HepG2 (cell line): ENCODE measurements around the gene RALBP1. TPM values are rescaled to one million over a fixed set of nuclear protein-coding genes. Genes with fewer than 3 reads are reported as not detected.

Experiments
- ATAC-seq: fragments of 200-7000 bp; cut with Tn5 transposase; 3 replicates; pipeline ENCODE4 v1.9.1; 2020; ENCODE audit warnings: mild to moderate bottlenecking, moderate library complexity
- BruUV-seq: library from RNA; stranded (reverse); fragments of 400-500 nt; replicated peaks from 2 replicates; lab custom pipeline; 2021; lab: Mats Ljungman, UMichigan
- CTCF ChIA-PET: fragments of 300-600 bp; formaldehyde crosslinking; extraction: SDS; loops from one replicate; lab custom pipeline; 2021; ENCODE audit warnings: low total read pairs, inconsistent platforms, low intra/inter-chr PET ratio; lab: Yijun Ruan, JAX
- POLR2A ChIA-PET: fragments of 350-600 bp; sonication (Branson Sonifier 250); formaldehyde crosslinking; loops from one replicate; lab custom pipeline; 2020; ENCODE audit warnings: antibody characterized with exemption, inconsistent platforms; lab: Yijun Ruan, JAX
- DNase-seq: peaks from one replicate; pipeline ENCODE4 v3.0.0-alpha.2; 2015; ENCODE audit warnings: low spot score
- FAIRE-seq: peaks from 3 replicates; lab custom pipeline; 2011; peaks lifted over from hg19 to GRCh38; lab: Jason Lieb, UNC
- H2AFZ ChIP-seq: one replicate; pipeline ENCODE4 v1.6.1; 2011; ENCODE audit warnings: low read length, inconsistent platforms
- H3K27ac ChIP-seq: fragments of 300-600 bp; 3 replicates; pipeline ENCODE4 v1.8.0; 2011; ENCODE audit warnings: mixed run types, mild to moderate bottlenecking, mixed read lengths, low read length, inconsistent platforms; ENCODE audit not compliant: insufficient read depth; ENCODE audit errors: extremely low read length
- H3K27me3 ChIP-seq, 2 experiments: fragments of 200-600 bp in 1 of 2; 2 replicates in 1 of 2; 3 replicates in 1 of 2; pipeline versions ENCODE4 v1.6.0 to v1.8.0; 2011; ENCODE audit warnings: low read length in 2 of 2, mild to moderate bottlenecking in 2 of 2, moderate library complexity in 2 of 2, inconsistent platforms in 1 of 2; ENCODE audit not compliant: insufficient read depth in 2 of 2, control insufficient read depth in 1 of 2
- H3K36me3 ChIP-seq, 2 experiments: fragments of 200-600 bp in 1 of 2; replicated peaks in 1 of 2; 2 replicates in 1 of 2; 3 replicates in 1 of 2; pipeline versions ENCODE4 v1.5.1 to v1.8.0; 2011; ENCODE audit warnings: low read length in 2 of 2, inconsistent platforms in 1 of 2; ENCODE audit not compliant: insufficient read depth in 2 of 2, control insufficient read depth in 1 of 2
- H3K4me1 ChIP-seq: 2 replicates; pipeline ENCODE4 v1.5.1; 2012; ENCODE audit warnings: low read length, inconsistent platforms; ENCODE audit not compliant: insufficient read depth
- H3K4me2 ChIP-seq: 2 replicates; pipeline ENCODE4 v1.6.0; 2011; ENCODE audit warnings: low read depth, low read length, inconsistent platforms
- H3K4me3 ChIP-seq, 3 experiments: fragments of 200-600 bp in 1 of 3; sonication (generic), shearing (Covaris generic) in 1 of 3; replicated peaks in 1 of 3; 2 replicates each; pipeline ENCODE4 v1.5.1; 2011 to 2016; ENCODE audit warnings: low read length in 3 of 3, inconsistent platforms in 2 of 3, low read depth in 2 of 3, mild to moderate bottlenecking in 2 of 3, control low read depth in 1 of 3, mixed read lengths in 1 of 3; ENCODE audit not compliant: insufficient read depth in 1 of 3
- H3K79me2 ChIP-seq: one replicate; pipeline ENCODE4 v1.6.1; 2011; ENCODE audit warnings: low read length, inconsistent platforms; ENCODE audit not compliant: insufficient read depth
- H3K9ac ChIP-seq: 2 replicates; pipeline ENCODE4 v1.6.0; 2011; ENCODE audit warnings: mild to moderate bottlenecking, low read depth, low read length, inconsistent platforms; ENCODE audit not compliant: insufficient read depth
- H3K9me3 ChIP-seq: 2 replicates; pipeline ENCODE4 v1.5.1; 2012; ENCODE audit warnings: mild to moderate bottlenecking, low read length
- H4K20me1 ChIP-seq: 2 replicates; pipeline ENCODE4 v1.6.0; 2011; ENCODE audit warnings: inconsistent platforms, mild to moderate bottlenecking, low read length, moderate library complexity; ENCODE audit not compliant: insufficient read depth
- ARNT2 ChIP-seq: sonication (generic); formaldehyde crosslinking; IDR thresholded peaks from 2 replicates; pipeline ENCODE4 v1.8.0; 2022; ENCODE audit warnings: mild to moderate bottlenecking, low read depth, missing genetic modification reagents, moderate library complexity
- GABPB1 ChIP-seq: IDR thresholded peaks from 2 replicates; pipeline ENCODE4 v1.6.1; 2016; ENCODE audit warnings: mild to moderate bottlenecking, missing genetic modification reagents, moderate library complexity, missing compliant biosample characterization
- KLF9 ChIP-seq: IDR thresholded peaks from 2 replicates; pipeline ENCODE4 v1.6.1; 2016; ENCODE audit warnings: low read depth
- MED13 ChIP-seq: sonication (generic); formaldehyde crosslinking; IDR thresholded peaks from 2 replicates; pipeline ENCODE4 v1.5.0; 2020; ENCODE audit warnings: missing genetic modification reagents
- NFYC ChIP-seq: IDR thresholded peaks from 2 replicates; pipeline ENCODE4 v1.6.1; 2016; ENCODE audit warnings: missing genetic modification reagents, missing compliant biosample characterization
- NR3C1 ChIP-seq: sonication (generic); formaldehyde crosslinking; IDR thresholded peaks from 2 replicates; pipeline ENCODE4 v1.4.0; 2020; ENCODE audit warnings: missing genetic modification reagents
- PCBP1 ChIP-seq: fragments of 200-400 bp; formaldehyde crosslinking; IDR thresholded peaks from 2 replicates; pipeline ENCODE4 v1.6.1; 2017; ENCODE audit warnings: mild to moderate bottlenecking, low read depth, low read length, borderline replicate concordance
- PCBP2 ChIP-seq: fragments of 200-400 bp; formaldehyde crosslinking; optimal IDR thresholded peaks from 2 replicates; pipeline ENCODE3; 2018; ENCODE audit warnings: low read length, low read depth; ENCODE audit not compliant: poor library complexity, severe bottlenecking
- PHF21A ChIP-seq: sonication (generic); formaldehyde crosslinking; IDR thresholded peaks from 2 replicates; pipeline ENCODE4 v1.5.0; 2020; ENCODE audit warnings: mild to moderate bottlenecking, missing genetic modification reagents
- STAT5B ChIP-seq: sonication (generic); formaldehyde crosslinking; IDR thresholded peaks from 2 replicates; pipeline ENCODE4 v1.4.0; 2020; ENCODE audit warnings: missing genetic modification reagents
- TCF12 ChIP-seq, 2 experiments: fragments of 450-650 bp in 1 of 2; sonication (generic) in 1 of 2; formaldehyde crosslinking in 1 of 2; IDR thresholded peaks; 2 replicates each; pipeline versions ENCODE4 v1.6.1 to v1.8.0; 2017 to 2022; ENCODE audit warnings: antibody characterized with exemption in 1 of 2, mild to moderate bottlenecking in 1 of 2, missing genetic modification reagents in 1 of 2, moderate library complexity in 1 of 2
- THRA ChIP-seq: sonication (generic); formaldehyde crosslinking; IDR thresholded peaks from 2 replicates; pipeline ENCODE4 v1.4.0; 2020; ENCODE audit warnings: missing genetic modification reagents, borderline replicate concordance
- ZNF557 ChIP-seq: sonication (generic); formaldehyde crosslinking; IDR thresholded peaks from 2 replicates; pipeline ENCODE4 v1.4.0; 2020; ENCODE audit warnings: missing genetic modification reagents
- ZNF567 ChIP-seq: sonication (generic); formaldehyde crosslinking; IDR thresholded peaks from 2 replicates; pipeline ENCODE4 v1.8.1; 2023; ENCODE audit warnings: mild to moderate bottlenecking, missing genetic modification reagents, borderline replicate concordance
- ZNF687 ChIP-seq: sonication (generic); formaldehyde crosslinking; IDR thresholded peaks from 2 replicates; pipeline ENCODE4 v1.5.1; 2020; ENCODE audit warnings: mild to moderate bottlenecking, missing genetic modification reagents, moderate library complexity
- ZNF891 ChIP-seq: sonication (generic); formaldehyde crosslinking; IDR thresholded peaks from 2 replicates; pipeline ENCODE4 v1.5.0; 2020; ENCODE audit warnings: mild to moderate bottlenecking, missing genetic modification reagents
- WGBS: methylation state at CpG from one replicate; pipeline ENCODE4 v1.1.6; 2017; ENCODE audit warnings: low lambda C conversion rate; 5-methylcytosine and 5-hydroxymethylcytosine counted together
- in situ Hi-C: cut with HindIII; loops from 2 replicates; pipeline ENCODE4 v1.10.0; 2017; ENCODE audit warnings: low pct_unique_long_range_greater_than_20kb; ENCODE audit not compliant: extremely low pct_ligation_motif_present
- intact Hi-C: fragments of 100-400 bp; cut with micrococcal nuclease; formaldehyde crosslinking; loops from one replicate; pipeline ENCODE4 v1.10.0; 2022; ENCODE audit not compliant: unreplicated experiment
- polyA plus RNA-seq, 8 experiments: library from polyadenylated mRNA; depleted of rRNA in 3 of 8; stranded (reverse) in 7 of 8; unstranded in 1 of 8; fragments of >200 nt; fragmentation: Illumina TruSeq in 4 of 8; extraction: Trizol in 4 of 8; gene quantifications; 2 replicates each; pipeline versions ENCODE4 v1.2.1 to v1.2.3, GENCODE V29; 2011 to 2016; ENCODE audit warnings: low read depth in 4 of 8, missing spikeins in 1 of 8, mixed read lengths in 1 of 8; ENCODE audit not compliant: insufficient read depth in 1 of 8
- total RNA-seq, 5 experiments: library from RNA; depleted of rRNA; stranded (reverse); fragments of >200 nt; fragmentation: Illumina TruSeq; extraction: Trizol; gene quantifications; 2 replicates each; pipeline ENCODE4 v1.2.3, GENCODE V29; 2016; ENCODE audit warnings: low read depth in 1 of 5
- TF ChIP-seq, protein P1 (sequence below): sonication (generic); formaldehyde crosslinking; conservative IDR thresholded peaks from 2 replicates; pipeline ENCODE4 v1.4.0; 2020; ENCODE audit warnings: mild to moderate bottlenecking, missing genetic modification reagents, moderate library complexity

RALBP1 gene
- total and polyA plus RNA-seq, 2 of the 13 experiments (the other 11 are each of a cell fraction or from before 2014, with no cell fraction given) = 24.5 to 33.1 TPM

DNA sequence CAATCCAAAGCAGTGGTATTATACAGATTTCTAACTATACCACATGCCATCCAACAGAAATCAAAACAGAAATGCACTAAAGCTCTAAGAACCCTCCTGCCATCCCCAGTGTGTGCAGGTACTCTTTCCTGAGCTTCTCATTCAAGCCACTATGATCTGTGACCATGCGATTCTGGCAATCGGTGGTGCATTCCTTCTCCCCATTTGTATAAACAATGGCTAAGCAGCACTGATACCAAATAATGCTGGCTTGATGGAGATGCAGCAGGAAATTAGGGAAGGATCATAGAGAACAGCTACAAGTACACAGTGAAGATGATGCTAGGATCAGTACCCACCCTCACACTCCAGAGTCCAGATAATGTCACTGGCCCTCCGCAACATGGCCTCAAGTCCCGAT lies 87.3 kb downstream of the RALBP1 start:
- Histone ChIP-seq H3K79me2 (no peaks in the 10 kb centered on the region), H3K4me1 (peaks cover 19% of the 10 kb centered on the region), H3K36me3 (peaks cover 7 to 60% of the 10 kb centered on the region in 2 experiments; a peak in 4 of 5 replicates), H3K9me3 (no peaks in the 10 kb centered on the region), H3K4me2 (no peak overlapping the region), H3K27me3 (no peaks in the 10 kb centered on the region), H2AFZ (no peak overlapping the region), H3K9ac (no peak overlapping the region), H3K27ac (no peak overlapping the region), H4K20me1 (no peaks in the 10 kb centered on the region), H3K4me3 (no peak overlapping the region)
- in situ Hi-C loops = no loop called here
- intact Hi-C loops = no loop called here
- no peak for TF ChIP-seq MED13 (CRISPR knock-in tag)
- no peak for TF ChIP-seq PCBP2
- no peak for TF ChIP-seq GABPB1
- no peak for TF ChIP-seq PCBP1
- TF ChIP-seq ARNT2 = no peak
- no peak for TF ChIP-seq THRA (CRISPR knock-in tag)
- TF ChIP-seq, protein P1, sequence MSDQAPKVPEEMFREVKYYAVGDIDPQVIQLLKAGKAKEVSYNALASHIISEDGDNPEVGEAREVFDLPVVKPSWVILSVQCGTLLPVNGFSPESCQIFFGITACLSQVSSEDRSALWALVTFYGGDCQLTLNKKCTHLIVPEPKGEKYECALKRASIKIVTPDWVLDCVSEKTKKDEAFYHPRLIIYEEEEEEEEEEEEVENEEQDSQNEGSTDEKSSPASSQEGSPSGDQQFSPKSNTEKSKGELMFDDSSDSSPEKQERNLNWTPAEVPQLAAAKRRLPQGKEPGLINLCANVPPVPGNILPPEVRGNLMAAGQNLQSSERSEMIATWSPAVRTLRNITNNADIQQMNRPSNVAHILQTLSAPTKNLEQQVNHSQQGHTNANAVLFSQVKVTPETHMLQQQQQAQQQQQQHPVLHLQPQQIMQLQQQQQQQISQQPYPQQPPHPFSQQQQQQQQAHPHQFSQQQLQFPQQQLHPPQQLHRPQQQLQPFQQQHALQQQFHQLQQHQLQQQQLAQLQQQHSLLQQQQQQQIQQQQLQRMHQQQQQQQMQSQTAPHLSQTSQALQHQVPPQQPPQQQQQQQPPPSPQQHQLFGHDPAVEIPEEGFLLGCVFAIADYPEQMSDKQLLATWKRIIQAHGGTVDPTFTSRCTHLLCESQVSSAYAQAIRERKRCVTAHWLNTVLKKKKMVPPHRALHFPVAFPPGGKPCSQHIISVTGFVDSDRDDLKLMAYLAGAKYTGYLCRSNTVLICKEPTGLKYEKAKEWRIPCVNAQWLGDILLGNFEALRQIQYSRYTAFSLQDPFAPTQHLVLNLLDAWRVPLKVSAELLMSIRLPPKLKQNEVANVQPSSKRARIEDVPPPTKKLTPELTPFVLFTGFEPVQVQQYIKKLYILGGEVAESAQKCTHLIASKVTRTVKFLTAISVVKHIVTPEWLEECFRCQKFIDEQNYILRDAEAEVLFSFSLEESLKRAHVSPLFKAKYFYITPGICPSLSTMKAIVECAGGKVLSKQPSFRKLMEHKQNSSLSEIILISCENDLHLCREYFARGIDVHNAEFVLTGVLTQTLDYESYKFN (CRISPR knock-in tag) = no peak
- TF ChIP-seq ZNF567 (CRISPR knock-in tag) = no peak
- TF ChIP-seq KLF9 = no peak
- no peak for TF ChIP-seq ZNF557 (CRISPR knock-in tag)
- TF ChIP-seq TCF12 (IDR thresholded peaks at IDR 0.05) = no peak
- TF ChIP-seq TCF12 (CRISPR knock-in tag; IDR thresholded peaks at IDR 0.05) = no peak
- no peak for TF ChIP-seq NR3C1 (CRISPR knock-in tag)
- TF ChIP-seq ZNF687 (CRISPR knock-in tag) = no peak
- no peak for TF ChIP-seq ZNF891
- no peak for TF ChIP-seq NFYC (CRISPR knock-in tag)
- no peak for TF ChIP-seq STAT5B (CRISPR knock-in tag)
- no peak for TF ChIP-seq PHF21A (CRISPR knock-in tag)
- ATAC-seq (no peak), FAIRE-seq (no peak), DNase-seq (no peak)
- BruUV-seq = no TSS peak
- CTCF ChIA-PET = no interaction called here
- POLR2A ChIA-PET = no interaction called here
- 96% methylated on average over 4 of the region's 4 CpGs for WGBS
